DMS114 treated with DMSO at 0.1 percent for 48 hours (cell line): Measurements from ENCODE around the gene OR7G1.
"Not testable (repeated sequence)": the region's sequence is repeated elsewhere in the genome, so short reads cannot be mapped to it uniquely, and the experiment has no call there.

ENCODE experiments used
- DNase-seq: peaks from one replicate; lab custom pipeline; 2025; ENCODE audit not compliant: unreplicated experiment; lab: John Stamatoyannopoulos, UW

Gene OR7G1

GRCh38 chr19:9078651-9079050 lies 36.9 kb downstream of the OR7G1 start:
- DNase-seq, result no peak

- DNase-seq, result no peak
Measured at GRCh38 chr19:9076901-9077300, 38.7 kb downstream of the OR7G1 start.

- DNase-seq, result no peak
Measured at GRCh38 chr19:9075064-9075949, 40.3 kb downstream of the OR7G1 start.

- no peak for DNase-seq
Measured at GRCh38 chr19:9073806-9074205, 41.8 kb downstream of the OR7G1 start.

- DNase-seq, result not testable (repeated sequence)
Measured at GRCh38 chr19:9071720-9072119, 43.8 kb downstream of the OR7G1 start.

GRCh38 chr19:9070066-9070465 lies 45.5 kb downstream of the OR7G1 start:
- no peak for DNase-seq

GRCh38 chr19:9065457-9066014 lies 50.0 kb downstream of the OR7G1 start:
- DNase-seq, result no peak
